DOHH2 (cell line): ENCODE data around the gene CLCN1.

Experiments
- EZH2phosphoT487 ChIP-seq: fragments of 200-600 bp; sonication (generic); IDR thresholded peaks from 2 replicates; pipeline ENCODE4 v1.6.1; 2017; ENCODE audit warnings: borderline replicate concordance, mild to moderate bottlenecking, antibody characterized with exemption, low read length, moderate library complexity, mixed read lengths
- TF ChIP-seq, protein P1 (sequence below): fragments of 200-600 bp; sonication (generic); IDR thresholded peaks from one replicate; pipeline ENCODE4 v1.5.1; 2014; ENCODE audit warnings: antibody characterized with exemption, mild to moderate bottlenecking, low read depth, low read length; ENCODE audit not compliant: poor library complexity, severe bottlenecking

DNA sequence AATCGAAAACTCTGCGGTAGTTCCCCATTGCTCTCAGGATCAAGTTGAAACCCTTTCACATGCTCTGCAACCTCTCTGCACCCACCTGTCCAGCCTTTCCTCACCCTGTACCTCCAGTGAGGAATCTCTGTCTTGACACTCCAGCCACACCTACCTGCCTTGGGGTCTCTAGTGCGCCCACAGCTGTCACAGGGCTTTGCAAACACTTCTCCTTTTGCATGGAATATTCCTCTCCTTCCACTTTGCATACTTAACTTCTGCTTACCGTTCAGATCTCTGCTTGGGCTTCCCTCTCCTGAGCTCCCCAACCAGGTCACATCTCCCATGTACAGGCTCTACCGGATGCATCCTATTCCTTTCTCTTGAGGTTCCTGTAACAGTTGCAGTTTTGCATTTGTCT, 58.6 kb downstream of the CLCN1 start:
- no peak for TF ChIP-seq EZH2phosphoT487
- TF ChIP-seq, protein P1, sequence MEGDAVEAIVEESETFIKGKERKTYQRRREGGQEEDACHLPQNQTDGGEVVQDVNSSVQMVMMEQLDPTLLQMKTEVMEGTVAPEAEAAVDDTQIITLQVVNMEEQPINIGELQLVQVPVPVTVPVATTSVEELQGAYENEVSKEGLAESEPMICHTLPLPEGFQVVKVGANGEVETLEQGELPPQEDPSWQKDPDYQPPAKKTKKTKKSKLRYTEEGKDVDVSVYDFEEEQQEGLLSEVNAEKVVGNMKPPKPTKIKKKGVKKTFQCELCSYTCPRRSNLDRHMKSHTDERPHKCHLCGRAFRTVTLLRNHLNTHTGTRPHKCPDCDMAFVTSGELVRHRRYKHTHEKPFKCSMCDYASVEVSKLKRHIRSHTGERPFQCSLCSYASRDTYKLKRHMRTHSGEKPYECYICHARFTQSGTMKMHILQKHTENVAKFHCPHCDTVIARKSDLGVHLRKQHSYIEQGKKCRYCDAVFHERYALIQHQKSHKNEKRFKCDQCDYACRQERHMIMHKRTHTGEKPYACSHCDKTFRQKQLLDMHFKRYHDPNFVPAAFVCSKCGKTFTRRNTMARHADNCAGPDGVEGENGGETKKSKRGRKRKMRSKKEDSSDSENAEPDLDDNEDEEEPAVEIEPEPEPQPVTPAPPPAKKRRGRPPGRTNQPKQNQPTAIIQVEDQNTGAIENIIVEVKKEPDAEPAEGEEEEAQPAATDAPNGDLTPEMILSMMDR: no peak
